ENCODE results near the gene RHOT1.
A peak's percentile ranks its signal among the peaks of the same experiment; 100 is the strongest.
"Not testable (repeated sequence)": the region's sequence is repeated elsewhere in the genome, so short reads cannot be mapped to it uniquely, and the experiment has no call there.

RHOT1 gene

DNA sequence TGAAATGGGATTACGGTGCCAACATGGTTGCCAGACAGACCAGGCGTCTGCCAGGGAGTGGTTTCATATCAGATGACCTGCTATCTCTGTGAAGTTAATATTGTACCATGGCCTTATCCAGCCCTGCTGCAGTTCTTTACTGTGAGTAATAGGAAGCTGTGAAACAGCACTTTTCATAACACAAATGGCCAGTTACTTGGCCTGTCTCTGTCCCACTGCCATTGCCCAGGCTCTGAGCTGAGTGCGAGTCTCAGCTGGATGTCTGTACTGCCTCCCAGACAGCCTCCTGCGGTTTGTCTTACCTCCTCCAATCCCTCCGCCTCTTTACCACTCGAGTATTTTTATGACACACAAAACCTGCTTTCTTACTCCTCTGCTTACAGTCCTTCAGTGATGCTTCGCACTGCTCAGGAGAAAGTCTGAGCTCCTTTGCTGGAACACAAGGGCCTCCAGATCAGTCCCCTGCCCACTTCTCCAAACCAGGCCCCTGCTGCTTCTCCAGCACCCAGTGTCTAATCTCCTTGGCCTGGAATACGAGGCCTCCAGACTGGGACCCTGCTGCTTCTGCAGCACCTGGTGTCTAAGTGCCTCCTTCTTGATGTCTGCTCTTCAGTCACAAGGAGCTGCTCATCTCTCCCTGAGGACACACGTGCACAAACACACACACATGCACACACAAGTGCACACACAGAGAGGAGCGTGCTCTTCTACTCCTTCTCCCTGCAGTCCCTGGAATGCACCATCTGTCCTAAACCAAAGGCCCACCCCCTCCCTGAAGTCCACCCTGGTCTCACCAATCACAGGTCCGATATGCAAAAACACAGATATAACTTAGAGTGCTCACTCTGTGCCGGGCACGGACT is 17.1 kb upstream of the RHOT1 start:
- DNase-seq (ENCODE audit: low read depth in 2 of 2) = no peak

DNA sequence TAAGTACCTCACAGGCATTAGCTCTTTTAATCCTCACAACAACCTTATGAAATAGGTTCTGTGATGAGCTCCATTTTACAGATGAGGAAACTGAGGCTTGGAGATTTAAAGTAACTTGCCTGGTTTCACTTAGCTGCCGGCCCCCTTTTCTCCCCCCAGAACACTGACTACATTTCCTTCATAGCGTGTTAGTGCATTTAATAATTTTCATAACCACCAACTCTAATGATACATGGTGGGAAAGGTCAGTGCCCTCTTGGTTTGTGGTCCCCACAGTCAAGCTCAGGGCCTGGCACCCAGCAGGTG is 16.5 kb upstream of the RHOT1 start:
- DNase-seq (ENCODE audit: low read depth in 2 of 2) = no peak

DNA sequence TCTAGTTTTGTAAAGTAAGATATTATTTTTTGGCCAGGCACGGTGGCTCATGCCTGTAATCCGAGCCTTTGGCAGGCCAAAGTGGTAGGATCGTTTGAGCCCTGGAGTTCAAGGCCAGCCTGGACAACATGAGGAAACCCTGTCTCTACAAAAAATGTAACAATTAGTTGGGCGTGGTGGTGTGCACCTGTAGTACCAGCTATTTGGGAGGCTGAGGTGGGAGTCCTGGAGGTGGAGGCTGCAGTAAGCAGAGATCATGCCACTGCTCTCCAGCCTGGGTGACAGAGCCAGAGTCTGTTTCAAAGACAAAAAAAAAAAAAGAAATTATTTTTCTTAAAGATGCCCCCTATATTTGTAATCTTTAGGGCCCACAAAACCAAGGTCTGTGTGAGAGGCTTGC is 16.0 kb upstream of the RHOT1 start:
- no peak for DNase-seq (ENCODE audit: low read depth in 2 of 2)

DNA sequence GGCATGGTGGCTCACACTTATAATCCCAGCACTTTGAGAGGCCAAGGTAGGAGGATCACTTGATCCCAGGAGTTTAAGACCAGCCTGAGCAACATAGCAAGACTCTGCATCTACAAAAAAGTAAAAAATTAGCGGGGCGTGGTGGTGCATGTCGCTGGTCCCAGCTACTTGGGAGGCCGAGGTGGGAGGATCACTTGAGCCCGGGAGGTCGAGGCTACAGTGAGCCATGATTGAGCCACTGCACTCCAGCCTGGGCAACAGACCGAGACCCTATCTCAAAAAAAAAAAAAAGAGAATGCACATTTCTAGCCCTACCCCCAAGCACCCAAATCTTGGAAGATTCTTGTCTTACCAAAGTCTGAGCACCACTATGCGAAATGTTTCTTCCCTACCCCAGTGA is 15.6 kb upstream of the RHOT1 start:
- no peak for DNase-seq (ENCODE audit: low read depth in 2 of 2)

DNA sequence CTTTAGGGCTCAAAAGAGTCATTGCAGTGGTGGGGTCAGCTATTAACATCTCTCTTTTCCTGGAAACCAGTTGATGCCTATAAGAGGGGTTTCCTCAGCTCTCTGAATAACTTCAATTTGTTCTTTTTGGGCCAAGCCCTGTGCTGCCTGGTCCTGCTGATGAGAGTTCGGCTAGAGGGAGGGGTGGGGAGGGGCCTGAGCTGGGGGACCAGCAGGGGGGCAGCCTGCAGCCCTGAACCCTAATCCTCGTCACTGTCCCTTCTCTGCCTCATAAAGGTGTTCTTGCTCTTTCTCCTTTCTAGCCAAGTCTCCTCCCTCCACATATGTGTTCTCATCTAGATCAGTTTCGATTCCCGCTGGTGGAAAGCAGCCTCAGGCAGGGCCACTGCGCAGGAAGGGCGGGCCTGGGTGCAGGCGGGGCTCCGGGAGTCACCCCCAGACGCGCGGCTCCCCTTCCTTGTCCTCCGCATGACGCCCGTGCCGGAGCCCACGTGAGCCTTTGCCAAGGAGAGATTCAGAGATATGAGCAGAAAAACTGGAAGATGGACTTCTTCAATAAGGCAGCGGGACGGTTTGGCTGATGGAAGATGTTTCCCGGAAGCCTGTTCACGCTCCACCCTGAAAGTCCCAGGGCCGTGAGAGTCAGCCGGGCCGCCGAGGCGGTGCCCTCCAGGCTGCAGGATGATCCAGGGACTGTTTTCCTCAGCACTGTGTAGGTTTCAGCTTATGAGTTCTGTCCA is 15.0 kb upstream of the RHOT1 start:
- peak; percentile 58 to 76 for DNase-seq (ENCODE audit: low read depth in 2 of 2)

DNA sequence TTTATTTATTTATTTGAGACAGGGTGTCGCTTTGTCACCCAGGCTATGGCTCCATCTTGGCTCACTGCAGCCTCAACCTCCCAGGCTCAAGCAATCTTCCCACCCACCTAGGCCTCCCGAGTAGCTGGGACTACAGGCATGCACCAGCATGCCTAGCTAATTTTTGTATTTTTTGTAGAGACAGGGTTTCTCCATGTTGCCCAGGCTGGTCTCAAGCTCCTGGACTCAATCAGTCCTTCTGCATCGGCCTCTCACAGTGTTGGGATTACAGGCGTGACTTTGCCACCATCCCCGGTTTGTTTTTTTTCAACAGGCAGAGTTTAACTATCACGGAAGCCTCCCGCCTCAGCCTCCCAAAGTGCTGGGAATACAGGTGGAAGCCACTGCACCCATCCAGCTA is 13.8 kb upstream of the RHOT1 start:
- not testable (repeated sequence) for DNase-seq (ENCODE audit: low read depth in 2 of 2)

DNA sequence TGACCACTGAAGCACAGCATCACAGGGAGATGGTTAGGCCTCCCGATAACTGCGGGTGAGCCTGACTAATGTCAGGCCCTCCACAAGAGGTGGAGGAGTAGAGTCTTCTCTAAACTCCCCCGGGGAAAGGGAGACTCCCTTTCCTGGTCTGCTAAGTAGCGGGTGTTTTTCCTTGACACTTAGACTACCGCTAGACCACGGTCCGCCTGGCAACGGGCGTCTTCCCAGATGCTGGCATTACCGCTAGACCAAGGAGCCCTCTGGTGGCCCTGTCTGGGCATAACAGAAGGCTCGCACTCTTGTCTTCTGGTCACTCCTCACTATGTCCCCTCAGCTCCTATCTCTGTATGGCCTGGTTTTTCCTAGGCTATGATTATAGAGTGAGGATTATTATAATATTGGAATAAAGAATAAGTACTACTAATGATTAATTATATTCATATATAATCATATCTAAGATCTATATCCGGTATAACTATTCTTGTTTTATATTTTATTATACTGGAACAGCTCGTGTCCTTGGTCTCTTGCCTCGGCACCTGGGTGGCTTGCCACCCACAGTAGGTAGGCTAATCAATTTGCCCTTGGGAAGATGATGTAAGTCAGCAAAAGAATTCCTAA is 6.7 kb upstream of the RHOT1 start:
- DNase-seq (ENCODE audit: low read depth in 2 of 2) = peak in 1 of 2 experiments; percentile 19

DNA sequence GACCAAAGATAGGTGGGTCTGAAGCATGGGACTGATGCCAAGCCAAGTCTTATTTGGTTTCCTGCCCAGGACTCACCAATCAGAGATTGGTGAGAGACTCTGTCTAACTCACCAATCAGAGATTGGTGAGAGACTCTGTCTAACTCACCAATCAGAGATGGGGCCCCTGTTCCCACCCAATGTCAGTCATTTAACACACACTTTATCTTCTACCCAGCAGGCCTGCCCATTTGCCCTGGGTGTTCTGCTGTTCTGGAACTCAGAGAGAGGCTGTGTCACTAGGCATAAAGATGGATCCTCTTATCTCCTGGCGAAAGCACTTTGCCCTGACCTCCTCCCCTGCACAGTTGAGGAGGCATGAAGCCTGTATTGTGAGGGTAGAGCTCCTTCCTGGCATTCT is 5.4 kb upstream of the RHOT1 start:
- DNase-seq (ENCODE audit: low read depth in 2 of 2) = no peak

DNA sequence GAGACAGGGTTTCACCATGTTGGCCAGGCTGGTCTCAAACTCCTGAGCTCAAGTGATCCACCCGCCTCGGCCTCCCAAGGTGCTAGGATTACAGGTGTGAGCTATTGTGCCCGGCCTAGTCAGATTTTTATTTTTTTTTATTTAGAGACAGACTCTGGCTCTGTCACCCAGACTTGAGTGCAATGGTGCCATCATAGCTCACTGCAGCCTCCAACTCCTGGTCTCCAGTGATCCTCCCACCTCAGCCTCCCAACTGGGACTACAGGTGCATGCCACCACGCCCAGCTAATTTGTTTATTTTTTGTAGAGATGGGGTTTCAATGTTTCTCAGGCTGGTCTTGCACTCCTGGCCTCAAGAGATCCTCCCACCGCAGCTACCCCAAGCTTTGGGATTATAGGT is 2.8 kb upstream of the RHOT1 start:
- DNase-seq (ENCODE audit: low read depth in 2 of 2) = not testable (repeated sequence)

DNA sequence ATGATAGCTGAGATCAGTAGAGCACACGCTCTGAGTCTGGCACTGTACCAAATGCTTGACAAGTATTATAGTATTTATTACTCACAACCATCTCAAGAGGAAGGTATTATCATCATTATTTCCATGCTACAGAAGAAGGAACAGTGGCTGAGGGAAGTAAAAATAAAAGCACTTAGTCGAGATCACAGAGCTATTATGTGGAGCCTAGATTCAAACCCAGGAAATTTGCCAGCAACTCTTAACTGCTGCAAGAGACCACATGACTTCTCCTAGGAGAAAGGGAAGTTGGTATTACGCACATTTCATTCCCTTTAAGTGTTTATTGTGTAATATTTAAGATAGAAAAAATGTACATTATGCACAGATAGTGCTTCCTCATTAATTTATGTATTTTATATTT is 1.0 kb upstream of the RHOT1 start:
- DNase-seq (ENCODE audit: low read depth in 2 of 2) = no peak

DNA sequence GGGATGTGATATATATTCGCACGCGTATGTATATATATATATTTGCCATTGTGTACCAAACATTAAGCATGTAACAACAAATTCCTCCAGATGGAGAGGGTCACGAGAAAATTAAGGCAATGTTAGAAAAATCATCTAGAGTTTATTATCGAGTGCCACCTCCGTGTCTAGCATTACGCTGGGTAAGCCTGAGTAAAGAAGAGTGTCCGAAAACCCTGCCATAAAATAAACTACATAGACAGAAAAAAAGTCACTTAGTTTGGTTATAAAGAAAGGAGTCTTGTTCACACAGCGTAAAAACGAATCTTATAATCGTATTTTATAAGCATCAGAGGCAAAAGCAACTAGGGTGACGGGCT is 644 bp upstream of the RHOT1 start:
- no peak for DNase-seq (ENCODE audit: low read depth in 2 of 2)

DNA sequence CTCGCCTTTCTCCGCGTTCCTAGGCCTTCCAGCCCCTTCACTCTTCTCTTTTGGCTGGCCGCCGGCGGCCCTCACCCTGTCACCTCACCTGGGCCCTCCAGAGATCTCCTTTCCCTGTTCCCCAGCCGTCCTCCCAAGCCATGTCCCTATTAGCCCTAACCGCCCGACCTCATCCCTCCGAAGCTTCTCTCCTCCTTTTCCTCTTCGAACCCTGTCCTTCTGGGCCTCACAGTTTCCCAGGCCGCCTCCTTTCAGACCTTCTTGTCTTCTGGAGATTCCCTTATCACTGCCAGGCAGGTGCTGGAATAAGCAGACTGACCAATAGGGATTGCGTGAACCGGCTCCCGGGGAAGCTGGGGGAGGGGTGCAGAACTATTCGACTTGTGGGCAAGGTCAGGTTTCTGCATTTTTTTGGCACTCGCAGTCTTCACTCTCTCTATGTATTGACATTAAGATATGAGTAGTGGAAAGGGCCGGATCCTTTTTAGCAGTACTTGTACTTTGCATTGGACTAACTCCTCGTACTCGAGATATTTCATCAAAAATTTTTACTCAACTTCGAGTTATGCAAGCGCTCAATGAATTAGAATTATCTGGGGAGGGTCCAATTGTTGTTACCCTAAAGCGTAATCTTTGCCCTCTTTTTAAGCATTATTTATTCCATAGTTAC is 690 bp downstream of the RHOT1 start:
- peak in 1 of 2 experiments; percentile 26 for DNase-seq (ENCODE audit: low read depth in 2 of 2)

DNA sequence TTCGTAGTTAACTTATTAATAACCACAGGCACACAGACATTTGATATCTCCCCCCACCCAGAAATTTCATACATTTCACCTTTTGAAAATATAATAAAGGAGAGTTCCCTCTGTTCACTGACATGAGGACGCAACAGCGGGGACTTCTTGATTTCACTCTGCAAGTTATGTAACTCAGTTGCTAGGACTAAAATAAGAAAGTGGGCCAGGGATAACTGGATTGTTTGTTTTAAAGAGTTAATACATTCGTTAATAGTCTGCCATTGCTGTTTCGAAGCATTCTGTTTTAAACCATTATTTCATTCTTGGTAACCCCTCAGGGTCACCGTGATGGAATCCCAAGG is 1.2 kb downstream of the RHOT1 start:
- no peak for DNase-seq (ENCODE audit: low read depth in 2 of 2)

DNA sequence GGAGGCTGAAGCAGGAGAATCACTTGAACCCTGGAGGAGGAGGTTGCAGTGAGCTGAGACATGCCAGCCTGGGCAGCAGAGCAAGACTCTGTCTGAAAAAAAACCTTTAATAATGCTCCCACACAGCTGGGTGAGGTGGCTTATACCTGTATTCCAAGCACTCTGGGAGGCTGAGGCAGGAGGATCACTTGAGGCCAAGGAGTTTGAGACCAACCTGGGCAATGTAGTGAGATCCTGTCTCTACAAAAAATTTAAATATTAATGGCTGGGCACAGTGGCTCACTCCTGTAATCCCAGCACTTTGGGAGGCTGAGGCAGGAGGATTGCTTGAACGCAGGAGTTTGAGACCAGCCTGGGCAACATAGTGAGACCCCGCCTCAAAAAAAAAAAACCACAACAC is 2.1 kb downstream of the RHOT1 start:
- DNase-seq (ENCODE audit: low read depth in 2 of 2) = not testable (repeated sequence)

DNA sequence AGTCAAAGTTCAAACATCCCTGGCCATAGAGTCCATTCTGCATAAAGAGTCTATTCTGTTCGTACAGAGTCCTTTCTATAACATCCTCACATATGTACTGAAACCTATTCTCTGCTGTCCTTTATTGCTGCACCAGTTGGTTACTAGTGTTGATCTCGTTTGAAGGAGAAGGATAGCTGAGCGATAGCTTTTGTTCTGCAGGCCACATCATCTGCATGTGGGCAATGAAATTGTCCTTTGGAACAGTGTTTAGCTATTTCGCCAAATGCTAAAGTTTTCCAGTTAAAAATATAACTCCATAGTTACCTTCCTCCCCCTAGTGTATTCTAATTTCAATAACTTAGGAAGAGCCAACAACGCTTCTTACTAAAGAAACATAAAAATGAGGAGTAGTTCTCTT is 6.0 kb downstream of the RHOT1 start:
- DNase-seq (ENCODE audit: low read depth in 2 of 2) = no peak

DNA sequence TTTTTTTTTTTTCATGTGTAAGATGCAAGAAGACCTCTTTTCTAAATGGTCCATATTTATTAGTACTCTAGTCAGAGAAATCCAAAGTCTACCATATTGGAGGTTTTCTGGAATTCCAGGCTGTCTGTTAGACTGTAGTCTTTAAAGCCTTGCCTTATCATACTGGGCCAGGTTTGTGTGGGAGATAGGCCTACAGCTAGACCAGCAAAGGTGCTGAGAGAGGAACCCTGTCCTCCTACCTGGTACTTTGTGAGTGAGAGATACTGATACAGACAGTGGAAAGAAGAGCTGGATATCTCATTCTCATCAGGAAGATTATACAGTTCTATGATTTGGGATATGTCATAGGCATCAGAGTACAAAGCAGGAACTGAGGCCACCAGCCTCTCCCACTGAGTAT is 8.1 kb downstream of the RHOT1 start:
- no peak for DNase-seq (ENCODE audit: low read depth in 2 of 2)

DNA sequence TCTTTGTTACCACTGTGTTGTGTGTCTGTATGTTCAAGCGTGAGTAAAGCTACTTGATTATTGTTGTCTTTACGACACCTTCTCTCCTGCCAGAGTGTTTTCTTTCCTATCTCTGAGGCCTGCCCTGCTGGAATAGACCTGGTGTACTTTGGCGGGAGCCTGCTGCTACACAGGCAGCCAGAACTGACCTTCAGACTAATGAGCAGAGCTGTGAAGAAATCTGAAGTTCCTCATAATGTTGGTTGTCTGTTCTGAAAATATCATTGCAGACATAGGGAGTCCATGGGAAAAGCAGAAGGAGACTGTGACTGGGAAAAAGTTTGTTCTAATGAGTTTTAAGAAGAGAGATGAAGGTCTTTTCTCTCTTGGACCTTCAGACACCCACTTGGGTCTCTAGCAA is 9.8 kb downstream of the RHOT1 start:
- no peak for DNase-seq (ENCODE audit: low read depth in 2 of 2)

DNA sequence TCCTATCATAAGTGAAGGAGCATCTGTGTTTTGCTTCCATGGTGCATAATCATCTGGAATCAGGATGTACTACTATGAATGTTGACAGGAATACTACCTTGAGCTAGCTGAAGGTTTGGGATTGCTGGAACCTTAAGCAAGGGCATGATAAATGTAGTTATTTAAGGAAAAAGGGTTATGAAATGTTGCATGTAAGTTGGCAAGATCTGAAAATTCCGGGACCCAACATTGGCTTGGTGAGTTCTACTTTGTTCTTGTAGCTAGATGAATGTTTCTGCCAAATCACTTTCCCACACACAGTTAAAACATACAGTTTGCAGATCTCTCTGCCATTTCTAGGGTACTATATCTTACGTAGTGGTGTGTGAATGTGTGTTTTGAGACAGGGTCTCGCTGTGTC is 13.6 kb downstream of the RHOT1 start:
- no peak for DNase-seq (ENCODE audit: low read depth in 2 of 2)

DNA sequence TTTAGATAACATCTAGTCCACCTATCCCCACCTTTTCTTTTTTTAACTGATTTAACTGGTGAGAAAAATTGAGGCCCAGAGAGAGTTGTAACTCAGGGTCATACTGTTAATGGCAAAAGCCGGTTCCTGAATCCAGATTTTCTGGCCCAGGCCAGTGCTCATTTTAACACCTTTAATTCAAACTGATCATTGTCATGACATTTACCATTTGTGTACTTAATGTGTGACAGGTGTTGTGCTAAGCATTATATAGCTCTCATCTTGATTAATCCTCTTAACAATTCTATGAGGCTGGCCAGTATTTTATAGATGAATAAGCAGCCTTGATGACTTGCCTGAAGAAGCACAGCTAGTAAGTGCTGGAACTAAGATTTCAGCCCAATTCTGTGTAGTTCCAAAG is 14.4 kb downstream of the RHOT1 start:
- no peak for DNase-seq (ENCODE audit: low read depth in 2 of 2)

DNA sequence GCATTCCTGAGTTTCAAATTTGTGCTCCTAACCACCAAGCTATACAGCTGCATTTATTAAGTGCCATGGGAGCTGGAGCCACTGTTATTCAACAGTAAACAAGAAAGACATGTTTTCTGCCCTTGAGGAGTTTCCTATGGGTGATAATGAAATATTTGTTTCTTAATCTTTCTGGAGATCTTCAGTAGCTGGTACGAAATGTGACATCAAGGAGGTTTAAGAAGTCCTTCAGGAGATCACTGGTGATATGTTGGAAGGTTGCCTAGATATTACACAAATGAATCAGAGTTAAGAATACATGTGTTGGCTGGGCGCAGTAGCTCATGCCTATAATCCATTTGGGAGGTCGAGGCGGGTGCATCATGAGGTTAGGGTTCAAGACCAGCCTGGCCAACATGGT is 14.9 kb downstream of the RHOT1 start:
- DNase-seq (ENCODE audit: low read depth in 2 of 2) = no peak

DNA sequence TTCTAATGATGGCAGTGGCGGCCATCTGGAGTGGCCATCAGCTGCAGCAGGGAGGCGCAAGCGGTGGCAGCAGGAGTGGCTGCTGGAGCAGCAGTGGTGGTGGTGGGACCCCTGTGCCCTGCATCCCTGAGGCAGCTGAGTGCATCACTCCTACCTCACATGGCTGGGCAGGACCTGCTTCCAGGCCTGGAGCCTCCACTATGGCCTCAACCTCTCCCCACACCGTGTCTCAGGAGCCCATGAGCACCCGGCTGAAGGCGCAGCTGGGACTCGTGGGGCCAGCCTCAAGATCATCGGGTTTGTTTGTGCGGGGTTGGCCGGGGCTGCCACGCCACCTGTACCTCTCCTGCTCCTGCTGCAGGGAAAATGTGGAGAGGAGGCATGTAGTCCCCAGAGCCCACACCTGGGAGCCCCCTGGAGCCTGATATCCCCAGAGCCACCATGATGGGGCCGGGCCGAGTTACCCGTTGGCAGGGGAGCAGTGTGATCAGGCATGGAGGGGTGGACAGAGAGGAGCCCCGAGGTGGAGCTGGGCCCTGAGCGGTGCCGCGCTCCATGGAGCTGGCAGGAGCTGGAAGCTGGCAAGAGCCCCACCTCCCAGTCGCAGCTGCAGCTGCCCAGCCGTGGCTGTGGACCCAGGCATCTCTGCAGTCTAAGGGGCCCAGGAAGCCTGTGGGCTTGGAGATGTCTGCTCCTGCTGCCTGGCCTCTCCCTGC is 16.7 kb downstream of the RHOT1 start:
- DNase-seq (ENCODE audit: low read depth in 2 of 2) = no peak
